CD4-positive, alpha-beta T cell treated with Interleukin-10 for 1 hour (primary cell): ENCODE measurements around the gene TXN.
A peak's percentile ranks its signal among the peaks of the same experiment; 100 is the strongest.

Experiments
- DNase-seq: peaks from one replicate; pipeline ENCODE4 v3.0.0-alpha.2; 2020

The TXN gene

DNA sequence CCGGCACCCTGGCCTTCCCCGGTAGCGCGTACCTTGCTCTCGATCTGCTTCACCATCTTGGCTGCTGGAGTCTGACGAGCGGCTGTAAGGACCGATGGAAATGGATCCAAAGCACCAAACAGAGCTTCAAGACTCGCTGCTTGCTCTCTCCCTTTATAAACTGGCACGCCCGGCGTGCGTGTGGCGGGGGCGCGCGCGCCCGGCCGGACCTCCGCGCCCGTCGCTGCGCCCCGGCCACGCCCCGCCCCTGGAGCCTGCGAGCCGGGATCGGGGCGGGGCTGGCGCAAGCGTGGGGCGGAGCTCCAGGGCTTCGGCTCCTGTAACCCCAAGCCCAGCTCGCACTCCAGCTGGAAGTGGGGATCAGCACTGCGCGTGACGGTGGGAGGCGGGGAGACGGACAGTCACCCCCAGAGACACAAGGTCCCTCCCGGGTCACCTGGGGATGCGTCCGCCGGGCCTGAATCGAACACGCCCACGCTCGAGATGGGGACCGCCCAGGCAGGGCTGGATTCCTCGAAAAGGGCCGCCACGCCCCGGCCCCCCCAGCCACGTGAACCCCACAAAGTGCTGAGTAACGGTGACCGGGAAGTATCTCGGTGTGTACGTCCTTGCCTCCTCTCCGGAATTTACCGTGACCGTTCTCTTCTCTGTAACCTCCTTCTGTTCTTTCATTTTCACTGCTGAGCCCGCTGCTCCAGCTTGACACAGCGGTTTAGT lies at the start of gene TXN:
Gene TXN, minus strand, starts transcription at position 128 of the 717 bp plus-strand sequence. Its CDS starts 72 bp downstream, at position 56.
- DNase-seq: peak; percentile 84

DNA sequence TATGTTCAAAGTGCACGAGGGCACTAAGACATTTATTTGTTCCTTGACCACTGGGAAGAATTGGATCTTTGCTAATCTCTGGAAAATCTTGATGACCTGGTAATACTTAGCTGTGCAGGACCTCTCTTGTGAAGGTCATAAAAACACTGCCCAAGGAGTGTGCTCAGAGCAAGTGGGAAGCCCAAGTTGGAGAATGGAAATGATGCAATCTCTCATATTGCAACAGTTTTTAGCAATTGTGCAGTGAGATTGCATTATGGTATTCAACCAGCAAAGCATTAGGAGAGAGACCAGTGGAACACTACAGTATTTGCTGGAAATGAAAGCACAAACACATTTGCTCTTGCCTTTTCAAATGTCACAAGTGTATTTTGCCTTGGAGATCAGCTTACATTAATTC lies 46.8 kb upstream of the TXN start:
- no peak for DNase-seq

DNA sequence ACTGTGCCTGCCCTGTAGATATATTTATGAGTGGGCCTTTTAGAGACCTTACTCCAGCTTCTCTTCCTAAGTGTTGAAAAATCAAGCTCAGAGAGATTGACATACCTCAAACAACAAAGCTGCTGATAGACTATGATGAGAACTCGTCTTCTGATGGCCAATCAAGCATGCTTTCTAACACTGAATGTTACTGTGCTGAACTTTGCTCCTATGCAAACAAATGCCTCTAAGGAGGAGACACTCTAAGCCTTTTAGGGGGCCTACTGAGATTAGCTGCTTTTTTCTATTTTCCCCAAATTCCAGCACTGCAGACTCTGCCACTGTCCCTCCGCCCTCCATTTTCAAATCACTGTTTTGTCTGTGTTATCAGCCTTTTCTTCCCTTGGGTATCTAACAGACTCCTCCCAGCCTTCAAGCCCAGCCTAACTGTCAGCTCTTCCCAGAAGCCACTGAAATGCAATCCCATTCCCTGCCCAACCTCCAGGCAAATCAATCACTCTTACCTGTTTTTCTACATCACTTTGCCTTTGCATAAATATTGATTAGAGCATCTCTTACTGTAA lies 41.8 kb upstream of the TXN start:
- DNase-seq: no peak

DNA sequence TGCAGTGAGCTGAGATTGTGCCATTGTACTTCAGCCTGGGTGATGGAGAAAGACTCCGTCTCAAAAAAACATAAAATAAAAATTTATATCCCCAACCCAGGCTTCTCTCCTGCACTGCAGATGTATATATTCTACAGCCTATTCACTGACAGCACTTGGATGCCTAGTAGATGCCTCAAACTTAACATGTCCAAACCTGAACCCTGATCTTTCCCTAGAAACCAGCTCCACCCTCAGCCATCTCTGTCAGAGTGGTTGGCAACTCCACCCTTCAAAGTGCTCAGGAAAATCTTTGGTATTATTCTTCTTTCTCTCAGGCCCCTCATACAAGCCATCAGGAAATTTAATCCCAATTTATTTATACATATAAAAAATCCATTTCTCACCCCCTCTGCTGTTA lies 36.9 kb upstream of the TXN start:
- no peak for DNase-seq

DNA sequence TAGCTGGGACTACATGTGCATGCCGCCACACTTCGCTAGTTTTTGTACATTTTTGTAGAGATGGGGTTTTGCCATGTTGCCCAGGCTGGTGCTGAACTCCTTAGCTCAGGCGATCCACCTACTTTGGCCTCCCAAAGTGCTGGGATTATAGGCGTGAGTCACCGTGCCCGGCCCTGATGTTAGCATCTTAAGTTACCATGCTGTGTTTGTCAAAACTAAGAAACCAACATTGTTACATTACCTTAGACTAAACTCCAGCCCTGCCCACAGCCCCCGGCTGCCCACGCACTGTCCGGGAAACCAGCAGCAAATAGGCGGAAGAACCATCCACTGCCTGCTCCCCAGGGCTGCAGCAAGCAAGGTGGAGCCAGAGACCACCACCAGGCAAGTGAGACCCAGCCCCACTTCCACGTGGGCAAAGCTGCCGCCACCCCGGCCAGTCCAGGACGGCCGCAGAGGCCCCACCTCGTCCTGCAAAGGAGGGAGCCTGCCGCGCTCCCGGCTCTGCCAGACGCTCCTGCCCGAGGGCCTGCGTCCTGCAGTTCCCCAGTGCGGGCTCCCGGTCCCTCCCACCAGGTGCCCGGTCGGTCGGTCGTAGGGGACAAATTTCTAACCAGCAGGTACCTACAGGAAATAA lies 35.7 kb upstream of the TXN start:
- DNase-seq: no peak

DNA sequence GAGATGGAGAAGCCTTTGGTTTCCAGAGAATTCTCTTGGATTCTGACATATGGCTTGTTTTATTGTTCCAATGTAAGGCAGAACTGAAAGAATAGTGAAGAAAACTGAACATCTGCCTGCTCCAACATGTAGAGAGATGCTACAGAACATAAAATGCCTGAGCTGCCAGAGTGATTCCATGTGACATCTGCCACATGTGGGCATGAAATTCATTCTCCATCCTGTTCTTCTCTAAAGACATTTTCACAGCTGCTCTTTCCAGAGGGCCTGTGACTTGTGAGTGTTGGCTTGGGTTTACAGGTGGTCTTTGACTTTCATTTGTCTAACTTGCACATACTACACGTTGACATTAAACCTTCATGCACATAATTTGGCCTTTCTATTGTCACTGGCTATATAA lies 33.7 kb upstream of the TXN start:
- no peak for DNase-seq

DNA sequence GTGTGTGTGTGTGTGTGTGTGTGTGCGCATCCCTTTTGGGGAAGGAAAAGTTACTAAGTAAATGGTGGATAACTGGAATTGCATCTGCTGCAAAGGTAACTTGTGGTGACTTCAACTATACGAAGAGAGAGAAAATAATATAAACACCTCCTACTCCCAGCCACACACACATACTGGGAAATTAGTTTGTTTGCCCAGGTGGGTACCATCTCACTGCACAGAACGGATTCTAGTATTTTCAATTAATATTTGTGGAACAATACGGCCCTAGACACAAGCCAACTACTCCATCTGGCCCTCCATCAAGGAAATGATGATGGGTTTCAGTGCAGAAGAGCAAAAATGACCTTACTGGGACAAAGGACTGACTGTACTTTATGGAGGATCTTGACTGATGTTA lies 32.2 kb upstream of the TXN start:
- DNase-seq: no peak

DNA sequence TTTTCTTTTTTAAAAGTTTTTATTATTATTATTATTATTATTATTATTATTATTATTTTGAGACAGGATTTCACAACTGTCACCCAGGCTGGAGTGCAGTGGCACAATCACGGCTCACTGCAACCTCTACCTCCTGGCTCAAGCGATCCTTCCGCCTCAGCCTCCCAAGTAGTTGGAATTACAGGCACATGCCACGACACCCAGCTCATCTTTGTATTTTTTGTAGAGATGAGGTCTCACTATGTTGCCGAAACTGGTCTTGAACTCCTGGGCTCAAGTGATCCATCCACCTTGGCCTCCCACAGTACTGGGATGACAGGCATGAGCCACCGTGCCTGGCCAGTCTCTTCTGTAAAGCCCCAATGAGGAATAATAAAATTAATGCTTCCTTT lies 31.0 kb upstream of the TXN start:
- DNase-seq: no peak

DNA sequence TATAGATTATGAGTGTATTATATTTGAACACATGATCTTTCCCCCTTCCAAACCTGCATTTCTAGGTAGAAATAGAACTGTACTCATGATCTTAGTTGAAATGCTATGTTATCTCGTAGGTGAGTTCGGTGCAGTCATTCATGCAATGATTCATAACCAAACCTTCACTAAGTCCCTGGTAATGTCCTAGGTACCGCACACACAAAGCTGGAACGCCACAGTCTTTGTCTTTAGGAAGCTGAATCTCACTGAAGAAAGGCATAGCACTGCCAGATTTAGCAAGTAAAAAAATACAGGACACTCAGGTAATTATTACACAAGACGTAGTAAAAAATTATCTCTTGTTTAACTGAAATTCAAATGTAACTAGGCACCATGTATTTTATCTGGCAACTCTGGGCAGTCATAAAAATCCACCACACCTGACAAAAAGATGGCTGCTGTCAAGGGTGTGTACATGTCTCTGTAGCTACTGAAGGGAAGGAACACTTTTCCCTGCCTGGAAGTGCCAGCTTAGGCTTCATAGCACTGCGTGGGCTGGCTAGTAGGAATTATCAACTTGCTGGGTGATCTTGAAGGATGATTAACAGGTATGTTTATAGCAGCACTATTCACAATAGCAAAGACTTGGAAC lies 28.0 kb upstream of the TXN start:
- DNase-seq: no peak

DNA sequence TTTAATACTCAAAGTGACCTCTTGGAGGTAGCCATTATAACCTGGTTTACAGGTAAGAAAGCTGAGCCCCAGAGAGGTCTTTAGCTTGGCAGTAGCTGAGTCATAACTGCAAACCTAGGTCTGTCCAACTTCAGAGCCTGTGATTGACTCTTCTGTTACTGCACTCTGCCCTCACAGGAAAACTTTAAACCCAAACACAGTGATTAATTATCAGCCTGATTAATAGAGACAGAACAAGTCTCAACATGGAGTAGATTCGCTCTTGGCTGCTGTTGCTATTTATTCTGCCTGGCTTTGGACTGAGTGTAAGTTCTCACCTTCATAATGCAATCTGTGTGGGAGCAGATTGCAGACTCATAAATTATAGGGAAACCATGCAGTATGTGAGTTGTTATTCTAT lies 27.4 kb upstream of the TXN start:
- DNase-seq: no peak

DNA sequence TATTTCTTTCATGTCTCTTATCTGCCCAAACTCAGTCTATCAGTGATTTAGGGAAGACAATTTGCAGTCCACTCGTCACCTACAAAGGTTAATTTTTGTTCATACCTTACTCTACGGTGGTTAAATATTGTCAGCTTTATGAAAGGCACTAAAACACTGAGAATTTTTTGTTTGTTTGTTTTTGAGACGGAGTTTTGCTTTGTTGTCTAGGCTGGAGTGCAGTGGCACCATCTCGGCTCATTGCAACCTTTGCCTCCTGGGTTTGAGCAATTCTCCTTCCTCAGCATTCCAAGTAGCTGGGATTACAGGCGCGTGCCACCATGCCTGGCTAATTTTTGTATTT lies 26.4 kb upstream of the TXN start:
- no peak for DNase-seq

DNA sequence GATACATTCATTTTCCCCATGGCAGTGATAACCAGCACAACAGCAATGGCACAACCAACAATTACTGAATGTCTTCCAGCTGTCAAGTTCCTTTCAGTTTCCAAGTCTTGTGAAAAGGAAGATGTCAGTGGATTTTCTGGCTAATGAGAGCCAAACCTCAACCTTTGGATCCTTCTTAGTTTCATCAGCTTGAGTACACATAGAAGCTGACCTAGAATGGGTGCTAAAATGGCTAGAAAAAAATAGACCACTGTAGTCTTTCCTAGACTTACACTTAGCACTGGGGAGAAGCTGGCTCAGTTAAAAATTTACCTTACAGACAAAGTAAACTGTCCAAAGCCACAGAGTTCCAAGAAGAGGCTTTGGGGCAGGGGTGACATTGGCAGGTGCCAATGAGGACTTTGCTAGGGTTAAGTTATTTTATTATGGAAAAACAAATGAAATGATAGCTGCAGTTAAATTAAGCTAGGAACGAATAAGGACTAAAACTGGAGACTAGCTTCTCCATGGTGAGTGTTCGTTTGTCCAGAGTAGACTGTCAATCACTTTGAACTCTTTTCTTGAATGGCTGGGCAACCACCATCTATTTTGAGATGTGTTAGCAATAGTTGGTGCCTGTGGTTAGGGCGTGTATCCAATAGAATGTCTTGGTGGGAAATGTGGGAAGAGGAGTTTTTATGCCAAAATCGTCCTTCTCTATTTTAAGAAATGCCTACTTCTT lies 25.9 kb upstream of the TXN start:
- DNase-seq: no peak

DNA sequence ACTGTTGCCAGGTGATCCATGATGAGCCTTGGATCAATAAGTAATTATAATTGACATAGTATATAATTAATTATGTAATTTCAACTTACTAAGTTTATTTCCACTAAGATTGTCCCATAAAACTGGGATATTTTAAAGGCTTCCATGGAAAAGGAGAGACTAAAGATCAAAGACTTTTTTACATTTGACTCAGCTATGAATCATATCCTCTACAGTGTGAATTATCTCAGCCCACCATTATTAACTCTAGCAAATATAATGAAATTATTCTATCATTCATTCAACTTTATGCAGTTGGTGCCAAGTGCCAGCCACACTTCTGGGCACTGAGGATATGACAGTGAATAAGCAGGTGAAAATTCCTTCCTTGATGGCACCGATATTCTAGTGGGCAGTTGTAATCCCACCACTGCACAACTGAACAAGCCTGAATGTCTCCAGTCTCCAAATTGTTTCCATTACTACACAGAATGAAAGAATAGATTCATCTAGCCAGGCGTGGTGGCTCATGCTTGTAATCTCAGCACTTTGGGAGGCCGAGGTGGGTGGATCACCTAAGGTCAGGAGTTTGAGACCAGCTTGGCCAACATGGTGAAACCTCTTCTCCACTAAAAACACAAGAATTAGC lies 21.9 kb upstream of the TXN start:
- DNase-seq: no peak

DNA sequence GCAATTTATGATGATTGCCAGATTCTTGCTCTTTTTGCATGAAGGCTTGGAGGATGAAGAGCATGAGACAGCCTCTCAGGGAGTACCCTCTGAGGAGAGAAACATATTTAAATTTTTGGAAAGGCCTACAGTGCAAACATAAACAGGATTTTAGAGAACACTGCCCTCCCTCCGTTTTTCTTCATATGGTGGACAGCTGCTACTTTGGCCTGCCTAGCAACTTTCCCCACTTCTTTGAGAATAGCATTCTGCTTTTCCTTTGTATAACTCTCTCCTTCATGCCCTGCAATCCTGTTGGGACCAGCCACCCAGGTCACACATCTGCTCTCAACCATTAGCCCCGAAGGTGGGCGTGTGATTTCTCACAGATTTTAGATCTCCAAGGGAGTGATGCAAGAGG lies 20.5 kb upstream of the TXN start:
- no peak for DNase-seq

DNA sequence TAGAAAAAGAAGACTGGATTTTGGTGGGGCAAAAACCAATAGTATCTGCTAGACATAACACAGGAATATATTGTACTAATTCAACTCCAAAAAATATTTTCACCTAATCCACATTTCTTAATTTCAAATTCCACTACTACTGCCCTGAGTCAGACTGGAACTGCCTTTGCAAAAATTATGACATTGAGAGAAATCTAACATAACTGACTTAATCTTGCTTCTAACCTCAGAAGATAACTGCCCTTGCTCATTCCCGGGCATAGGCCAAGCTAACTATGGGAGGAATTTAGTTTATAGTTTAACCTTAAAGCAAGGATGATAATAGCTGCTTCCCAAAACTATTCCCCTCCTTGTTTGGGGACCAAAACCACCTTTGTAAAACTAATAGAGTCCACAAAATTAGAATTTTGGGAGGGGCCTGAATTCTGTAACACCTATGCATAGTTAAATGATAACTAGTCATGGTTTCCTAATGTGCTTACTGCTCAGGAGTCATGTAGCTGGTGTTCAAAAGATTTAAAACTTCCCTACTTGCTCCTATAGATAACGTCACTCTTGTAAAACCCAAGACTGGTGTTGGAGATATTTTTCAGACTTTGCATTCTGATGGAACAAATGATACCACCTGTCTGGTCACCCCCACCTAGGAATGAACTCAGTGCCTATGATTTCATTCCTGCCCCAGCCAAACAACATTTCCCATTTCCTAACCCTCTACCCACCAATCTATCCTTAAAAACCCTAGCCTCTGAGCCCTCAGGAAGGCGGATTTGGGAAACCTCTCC lies 14.1 kb upstream of the TXN start:
- DNase-seq: no peak

DNA sequence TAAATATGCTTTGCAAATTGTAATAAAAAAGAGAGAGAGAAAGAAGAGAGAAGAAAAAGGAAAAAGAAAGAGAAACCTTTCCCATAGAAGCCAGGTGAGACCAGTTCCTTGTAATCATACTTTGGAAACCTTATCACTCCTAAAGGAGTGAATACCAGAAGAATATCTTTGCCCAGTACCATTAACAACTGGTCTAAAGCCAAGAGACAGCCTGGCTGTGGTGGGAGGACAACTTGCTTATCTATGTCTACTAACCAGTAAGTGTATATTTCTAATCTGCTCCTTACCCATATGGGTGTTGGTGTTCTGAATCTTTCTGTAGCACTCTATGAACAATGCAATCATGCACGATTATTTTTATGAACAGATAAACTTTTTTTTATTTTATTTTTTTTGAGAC lies 10.5 kb upstream of the TXN start:
- DNase-seq: no peak

DNA sequence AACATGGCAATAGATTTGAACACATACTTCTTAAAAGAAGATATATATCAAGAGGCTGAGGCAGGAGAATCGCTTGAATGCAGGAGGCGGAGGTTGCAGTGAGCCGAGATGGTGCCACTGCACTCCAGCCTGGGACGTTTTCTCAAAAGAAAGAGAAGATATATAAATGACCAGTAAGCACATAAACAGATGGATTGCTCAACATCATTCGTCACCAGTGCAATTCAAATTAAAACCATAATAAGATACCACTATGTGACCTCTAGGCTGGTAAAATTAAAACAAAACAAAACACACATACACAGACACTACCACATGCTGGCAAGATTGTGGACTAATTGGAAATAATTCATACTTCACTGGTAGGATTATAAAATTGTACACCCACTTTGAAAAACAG lies 5.3 kb upstream of the TXN start:
- no peak for DNase-seq

DNA sequence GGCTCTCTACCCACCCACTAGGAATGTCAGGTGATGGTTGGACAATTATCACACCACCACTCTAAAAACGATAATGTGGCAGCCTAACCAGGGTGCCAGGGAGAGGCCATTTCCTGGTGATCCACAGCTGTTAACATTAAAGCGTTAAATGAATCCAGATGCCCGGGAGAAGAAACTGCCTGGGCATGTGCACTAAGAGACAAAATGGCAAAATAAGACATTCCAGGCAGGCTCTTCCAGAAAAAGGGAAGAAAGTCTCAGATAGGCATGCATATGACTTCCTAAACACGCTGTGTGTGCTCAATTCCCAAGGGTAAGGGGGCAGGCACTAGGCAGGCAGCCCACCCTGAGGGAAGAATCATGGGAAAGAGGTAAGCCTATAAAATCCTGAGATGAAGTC lies 4.6 kb upstream of the TXN start:
- DNase-seq: no peak

DNA sequence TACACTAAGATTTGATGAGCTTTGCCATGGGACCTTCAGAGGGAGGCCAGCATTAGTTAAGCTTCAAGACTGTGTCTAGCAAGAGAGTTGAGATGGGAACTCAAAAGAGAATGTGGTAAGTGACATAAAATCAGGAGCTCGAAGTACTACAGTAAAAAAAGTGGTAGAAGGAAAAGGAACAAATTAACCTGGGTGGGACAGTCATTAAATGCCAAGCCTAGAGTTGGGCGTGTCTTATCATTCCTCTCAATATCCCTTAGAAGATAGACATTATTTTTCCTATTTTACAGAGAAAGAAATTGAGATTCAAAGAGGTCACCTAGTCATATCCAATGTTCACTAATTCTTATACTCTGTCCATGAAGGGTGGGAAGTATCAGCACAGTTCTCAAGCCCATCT lies 3.3 kb upstream of the TXN start:
- no peak for DNase-seq

DNA sequence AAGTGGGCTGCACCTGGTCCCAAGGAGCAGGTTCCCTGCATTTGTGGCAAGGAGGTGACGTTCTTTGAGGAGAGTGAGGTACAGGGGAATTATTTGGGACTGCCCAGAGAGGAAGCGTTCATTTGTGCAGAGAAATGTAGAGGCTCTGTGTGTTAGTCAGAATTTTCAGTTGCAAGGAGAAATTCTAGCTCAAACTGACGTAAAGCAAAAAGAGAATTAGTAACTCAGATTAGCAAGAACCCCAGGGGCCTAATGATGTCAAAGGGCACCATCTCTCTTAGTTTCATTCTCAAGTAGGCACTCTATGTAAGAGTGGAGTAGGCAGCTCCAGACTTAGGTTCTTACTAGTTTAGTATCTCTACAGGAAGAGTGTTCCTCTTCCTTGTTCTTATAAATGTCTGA lies 2.4 kb upstream of the TXN start:
- no peak for DNase-seq

DNA sequence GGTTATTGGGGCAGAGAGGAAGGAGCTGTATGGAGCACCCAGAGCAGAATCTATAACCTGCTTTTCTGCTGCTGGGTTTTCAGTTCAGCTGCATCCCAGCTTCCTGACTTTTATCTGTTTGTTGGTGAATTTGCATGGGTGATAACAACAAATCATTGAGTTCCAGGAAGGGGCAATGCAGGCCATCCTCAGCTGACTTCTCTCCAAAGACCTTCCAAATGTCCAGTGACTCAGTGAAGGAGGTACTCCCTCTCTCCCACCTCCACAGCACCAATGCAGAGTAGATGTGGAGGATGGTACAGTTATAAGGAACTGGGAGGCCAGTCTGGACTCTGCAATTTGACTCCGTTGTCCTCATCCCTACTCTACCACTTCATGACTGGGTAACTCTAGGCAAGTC lies 1.6 kb upstream of the TXN start:
- no peak for DNase-seq

DNA sequence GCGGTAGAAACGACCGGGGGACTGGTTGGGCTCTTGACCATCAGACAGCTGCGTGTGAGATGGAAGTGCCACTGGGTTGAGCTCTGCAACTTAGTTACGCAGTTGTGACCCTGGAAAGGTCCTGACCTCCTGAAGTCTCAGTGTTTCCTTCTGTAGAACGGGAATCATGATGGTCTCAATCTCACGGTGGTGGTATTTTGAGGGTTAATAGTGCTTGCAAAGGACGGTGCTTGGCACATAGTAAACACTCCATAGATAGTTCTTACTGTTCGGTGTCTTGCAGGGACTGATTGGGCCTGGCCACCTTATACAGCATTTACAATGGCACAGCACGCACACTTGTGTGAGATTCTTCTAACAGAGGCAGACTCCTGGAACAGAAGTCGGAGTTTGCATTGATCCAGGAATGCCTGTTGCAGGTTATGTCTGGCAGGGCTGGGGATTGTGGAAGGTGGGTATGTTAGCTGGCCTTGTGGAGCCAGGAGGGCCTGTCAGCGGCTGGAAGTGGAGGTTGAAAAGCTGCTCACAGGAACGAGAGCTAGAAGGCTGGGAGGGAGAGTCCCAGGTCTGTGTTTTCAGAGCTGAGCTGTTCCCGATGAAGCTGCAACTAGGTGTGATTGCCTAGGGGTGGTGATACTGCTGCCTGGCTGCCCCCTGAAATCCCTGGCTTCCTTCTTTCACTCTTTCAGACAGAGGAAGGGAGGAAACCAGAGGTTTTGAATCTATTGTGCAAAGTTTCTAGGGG lies 962 bp upstream of the TXN start:
- no peak for DNase-seq
